Fibroblast of mammary gland (primary cell): ENCODE data around the gene CTDSPL.

Experiments used
- DNase-seq: peaks from one replicate; pipeline ENCODE4 v3.0.0-alpha.2; 2010; ENCODE audit warnings: low read depth
- H3K4me3 ChIP-seq: 2 replicates; pipeline ENCODE4 v1.5.1; 2011; ENCODE audit warnings: low read depth, mild to moderate bottlenecking, low read length, moderate library complexity; ENCODE audit not compliant: control insufficient read depth
- TF ChIP-seq, protein P1 (sequence below): conservative IDR thresholded peaks from 2 replicates; pipeline ENCODE4 v1.5.1; 2011; ENCODE audit warnings: low read depth, low read length, inconsistent platforms; ENCODE audit not compliant: control insufficient read depth, insufficient read depth

The CTDSPL gene

GRCh38 chr3:37862219-37862902 lies 681 bp downstream of the CTDSPL start:
- peak; percentile 56 for DNase-seq
- TF ChIP-seq, protein P1, sequence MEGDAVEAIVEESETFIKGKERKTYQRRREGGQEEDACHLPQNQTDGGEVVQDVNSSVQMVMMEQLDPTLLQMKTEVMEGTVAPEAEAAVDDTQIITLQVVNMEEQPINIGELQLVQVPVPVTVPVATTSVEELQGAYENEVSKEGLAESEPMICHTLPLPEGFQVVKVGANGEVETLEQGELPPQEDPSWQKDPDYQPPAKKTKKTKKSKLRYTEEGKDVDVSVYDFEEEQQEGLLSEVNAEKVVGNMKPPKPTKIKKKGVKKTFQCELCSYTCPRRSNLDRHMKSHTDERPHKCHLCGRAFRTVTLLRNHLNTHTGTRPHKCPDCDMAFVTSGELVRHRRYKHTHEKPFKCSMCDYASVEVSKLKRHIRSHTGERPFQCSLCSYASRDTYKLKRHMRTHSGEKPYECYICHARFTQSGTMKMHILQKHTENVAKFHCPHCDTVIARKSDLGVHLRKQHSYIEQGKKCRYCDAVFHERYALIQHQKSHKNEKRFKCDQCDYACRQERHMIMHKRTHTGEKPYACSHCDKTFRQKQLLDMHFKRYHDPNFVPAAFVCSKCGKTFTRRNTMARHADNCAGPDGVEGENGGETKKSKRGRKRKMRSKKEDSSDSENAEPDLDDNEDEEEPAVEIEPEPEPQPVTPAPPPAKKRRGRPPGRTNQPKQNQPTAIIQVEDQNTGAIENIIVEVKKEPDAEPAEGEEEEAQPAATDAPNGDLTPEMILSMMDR = no peak
- H3K4me3 ChIP-seq = peak overlapping the region; percentile 81

GRCh38 chr3:37862903-37863815 lies 1.5 kb downstream of the CTDSPL start:
- DNase-seq = peak; percentile 10
- TF ChIP-seq, protein P1 = no peak
- H3K4me3 ChIP-seq = peak overlapping the region; percentile 81

GRCh38 chr3:37863949-37864822 lies 2.5 kb downstream of the CTDSPL start:
- no peak for DNase-seq

DNA sequence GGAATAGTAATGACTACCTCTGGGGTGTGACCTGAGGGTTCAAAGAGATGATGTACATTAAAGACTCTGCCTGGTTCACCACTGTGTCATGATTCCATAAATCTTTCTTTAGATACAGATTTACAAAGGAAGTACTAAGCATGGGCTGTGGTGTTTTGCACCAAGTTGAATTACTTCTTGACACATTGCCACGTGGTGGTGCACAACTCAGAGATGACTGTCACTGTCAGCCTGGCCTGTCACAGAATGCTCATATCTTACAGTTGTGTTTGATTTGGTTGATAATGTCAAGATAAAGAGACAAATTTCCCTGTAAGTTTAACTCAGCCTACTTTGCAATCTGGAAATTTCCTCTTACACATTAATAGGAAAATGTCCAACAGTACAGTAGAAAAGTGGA lies 3.2 kb downstream of the CTDSPL start:
- DNase-seq = peak; percentile 4
- TF ChIP-seq, protein P1 = no peak
- H3K4me3 ChIP-seq = no peak overlapping the region

More at GRCh38 chr3:37863949-37864822, 2.5 kb downstream of the CTDSPL start:
- TF ChIP-seq, protein P1 = no peak
- H3K4me3 ChIP-seq = no peak overlapping the region

GRCh38 chr3:37867144-37867543 lies 5.5 kb downstream of the CTDSPL start:
- TF ChIP-seq, protein P1 = no peak
- no peak overlapping the region for H3K4me3 ChIP-seq
- DNase-seq = no peak

GRCh38 chr3:37871858-37872257 lies 10.2 kb downstream of the CTDSPL start:
- TF ChIP-seq, protein P1 = no peak
- H3K4me3 ChIP-seq = no peak overlapping the region
- no peak for DNase-seq
